ENCODE data around the gene PSMC3. TPM values are rescaled to one million over a fixed set of nuclear protein-coding genes. Genes with fewer than 3 reads are reported as not detected.

The PSMC3 gene
- total and polyA plus RNA-seq, 2 experiments from 2014 or later: 103 to 142 TPM

DNA sequence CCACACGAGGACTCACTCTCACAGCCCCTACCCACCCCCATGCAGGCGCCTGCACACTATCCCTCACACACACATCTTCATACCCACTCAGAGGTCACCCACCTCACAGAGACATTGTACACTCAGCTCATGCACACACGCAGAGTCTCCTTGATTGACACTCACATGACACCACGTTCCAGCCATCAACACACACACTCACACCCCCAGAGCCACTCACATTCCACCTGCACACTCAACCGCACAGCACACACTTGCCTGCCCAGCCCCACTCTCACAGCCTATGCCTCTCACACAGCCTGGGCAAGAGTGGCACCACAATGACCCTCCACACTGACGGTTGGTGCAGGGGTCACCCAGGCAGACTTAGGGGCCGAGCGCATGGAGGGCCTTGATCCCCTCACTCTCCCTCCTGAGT is 50.1 kb downstream of the PSMC3 start:
- Histone ChIP-seq H4K20me1 (ENCODE audit: insufficient read depth, poor library complexity, severe bottlenecking) (no peaks in the 10 kb centered on the region), H3K4me3 (no peak overlapping the region), H2AFZ (no peak overlapping the region), H3K27ac (no peak overlapping the region), H3K4me1 (ENCODE audit: insufficient read depth) (no peaks in the 10 kb centered on the region), H3K9me3 (ENCODE audit: low read depth) (no peaks in the 10 kb centered on the region), H3K4me2 (no peak overlapping the region), H3K27me3 (no peaks in the 10 kb centered on the region), H3K36me3 (replicated peaks; ENCODE audit: insufficient read depth, low read depth) (no peaks in the 10 kb centered on the region), H3K79me2 (no peaks in the 10 kb centered on the region), H3K9me2 (replicated peaks; ENCODE audit: insufficient read depth) (no peaks in the 10 kb centered on the region)
- no peak for DNase-seq (ENCODE audit: low spot score)
- 79% methylated on average over 5 of the region's 8 CpGs for WGBS (ENCODE audit: low lambda C conversion rate, missing lambda C conversion rate)
- TF ChIP-seq, protein P1, sequence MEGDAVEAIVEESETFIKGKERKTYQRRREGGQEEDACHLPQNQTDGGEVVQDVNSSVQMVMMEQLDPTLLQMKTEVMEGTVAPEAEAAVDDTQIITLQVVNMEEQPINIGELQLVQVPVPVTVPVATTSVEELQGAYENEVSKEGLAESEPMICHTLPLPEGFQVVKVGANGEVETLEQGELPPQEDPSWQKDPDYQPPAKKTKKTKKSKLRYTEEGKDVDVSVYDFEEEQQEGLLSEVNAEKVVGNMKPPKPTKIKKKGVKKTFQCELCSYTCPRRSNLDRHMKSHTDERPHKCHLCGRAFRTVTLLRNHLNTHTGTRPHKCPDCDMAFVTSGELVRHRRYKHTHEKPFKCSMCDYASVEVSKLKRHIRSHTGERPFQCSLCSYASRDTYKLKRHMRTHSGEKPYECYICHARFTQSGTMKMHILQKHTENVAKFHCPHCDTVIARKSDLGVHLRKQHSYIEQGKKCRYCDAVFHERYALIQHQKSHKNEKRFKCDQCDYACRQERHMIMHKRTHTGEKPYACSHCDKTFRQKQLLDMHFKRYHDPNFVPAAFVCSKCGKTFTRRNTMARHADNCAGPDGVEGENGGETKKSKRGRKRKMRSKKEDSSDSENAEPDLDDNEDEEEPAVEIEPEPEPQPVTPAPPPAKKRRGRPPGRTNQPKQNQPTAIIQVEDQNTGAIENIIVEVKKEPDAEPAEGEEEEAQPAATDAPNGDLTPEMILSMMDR (IDR thresholded peaks at IDR 0.05; ENCODE audit: poor library complexity): no peak
- TF ChIP-seq EZH2 (IDR thresholded peaks at IDR 0.05; ENCODE audit: borderline replicate concordance): no peak
- TF ChIP-seq EZH2phosphoT487 (IDR thresholded peaks at IDR 0.05; ENCODE audit: low read depth, severe bottlenecking, unreplicated experiment): no peak

DNA sequence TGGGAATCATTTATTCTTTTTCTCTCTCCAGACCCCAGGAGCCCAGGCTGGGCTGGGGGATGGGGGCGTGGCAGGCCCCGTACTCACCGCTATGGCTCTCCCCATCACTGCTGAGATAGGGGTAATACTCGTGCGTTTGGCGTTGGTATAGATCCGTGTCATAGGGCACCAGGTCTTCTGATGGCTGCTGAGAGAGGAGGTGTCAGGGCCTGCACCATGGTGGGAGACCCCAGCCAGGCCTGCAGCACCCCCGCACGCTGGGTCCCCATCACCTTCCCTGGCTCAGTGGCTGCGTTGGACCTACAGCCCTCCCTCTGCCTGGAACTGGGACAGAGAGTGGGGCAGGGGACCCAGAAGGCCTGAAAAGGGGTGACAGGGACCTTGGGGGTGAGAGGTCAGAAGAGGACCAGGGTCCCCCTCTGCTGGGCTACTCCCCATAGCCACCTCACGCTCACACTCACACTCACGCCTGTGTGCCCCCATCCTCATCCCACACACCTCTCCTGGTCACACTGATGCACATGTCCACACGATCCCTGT is 50.6 kb downstream of the PSMC3 start:
- H3K4me2 ChIP-seq: no peak overlapping the region
- H3K79me2 ChIP-seq: no peaks in the 10 kb centered on the region
- TF ChIP-seq EZH2phosphoT487 (IDR thresholded peaks at IDR 0.05; ENCODE audit: low read depth, severe bottlenecking, unreplicated experiment) (no peak), EZH2 (IDR thresholded peaks at IDR 0.05; ENCODE audit: borderline replicate concordance) (no peak)
- TF ChIP-seq, protein P1 (IDR thresholded peaks at IDR 0.05; ENCODE audit: poor library complexity): no peak
- no peak for DNase-seq (ENCODE audit: low spot score)
- no peaks in the 10 kb centered on the region for H3K27me3 ChIP-seq
- WGBS (ENCODE audit: low lambda C conversion rate, missing lambda C conversion rate): 95% methylated on average over 13 of the region's 13 CpGs
- no peak overlapping the region for H3K27ac ChIP-seq
- H3K9me3 ChIP-seq (ENCODE audit: low read depth): no peaks in the 10 kb centered on the region
- H2AFZ ChIP-seq: no peak overlapping the region
- H3K4me3 ChIP-seq: no peak overlapping the region
- no peaks in the 10 kb centered on the region for H3K4me1 ChIP-seq (ENCODE audit: insufficient read depth)
- no peaks in the 10 kb centered on the region for H3K9me2 ChIP-seq (replicated peaks; ENCODE audit: insufficient read depth)
- no peaks in the 10 kb centered on the region for H3K36me3 ChIP-seq (replicated peaks; ENCODE audit: insufficient read depth, low read depth)
- H4K20me1 ChIP-seq (ENCODE audit: insufficient read depth, poor library complexity, severe bottlenecking): no peaks in the 10 kb centered on the region

DNA sequence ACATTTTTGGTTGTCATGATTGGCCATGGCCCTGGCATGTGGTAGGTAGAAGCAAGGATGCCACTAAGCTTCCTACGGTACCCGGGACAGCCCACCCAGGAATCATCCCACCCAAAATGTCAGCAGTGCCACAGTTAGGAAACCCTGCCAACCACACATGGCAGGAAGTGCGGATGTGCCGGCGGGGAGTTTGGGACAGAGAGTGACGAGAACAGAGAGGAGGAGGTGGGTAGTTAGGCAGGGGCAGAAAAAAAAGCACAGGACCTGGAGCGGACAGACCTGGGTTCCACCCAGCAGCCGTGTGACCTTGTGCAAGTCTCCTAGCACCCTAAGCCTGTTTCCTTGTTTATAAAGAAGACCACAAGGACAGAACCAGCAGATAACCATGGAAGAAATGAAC is 51.2 kb downstream of the PSMC3 start:
- WGBS (ENCODE audit: low lambda C conversion rate, missing lambda C conversion rate): 98% methylated on average over 8 of the region's 8 CpGs
- Histone ChIP-seq H3K4me1 (ENCODE audit: insufficient read depth) (no peaks in the 10 kb centered on the region), H4K20me1 (ENCODE audit: insufficient read depth, poor library complexity, severe bottlenecking) (no peaks in the 10 kb centered on the region), H3K36me3 (replicated peaks; ENCODE audit: insufficient read depth, low read depth) (no peaks in the 10 kb centered on the region), H3K4me3 (no peak overlapping the region), H2AFZ (no peak overlapping the region), H3K27me3 (no peaks in the 10 kb centered on the region), H3K9me3 (ENCODE audit: low read depth) (no peaks in the 10 kb centered on the region), H3K27ac (no peak overlapping the region), H3K79me2 (no peaks in the 10 kb centered on the region), H3K4me2 (no peak overlapping the region), H3K9me2 (replicated peaks; ENCODE audit: insufficient read depth) (no peaks in the 10 kb centered on the region)
- DNase-seq (ENCODE audit: low spot score): no peak
- TF ChIP-seq EZH2 (IDR thresholded peaks at IDR 0.05; ENCODE audit: borderline replicate concordance) (no peak), EZH2phosphoT487 (IDR thresholded peaks at IDR 0.05; ENCODE audit: low read depth, severe bottlenecking, unreplicated experiment) (no peak)
- TF ChIP-seq, protein P1 (IDR thresholded peaks at IDR 0.05; ENCODE audit: poor library complexity): no peak

DNA sequence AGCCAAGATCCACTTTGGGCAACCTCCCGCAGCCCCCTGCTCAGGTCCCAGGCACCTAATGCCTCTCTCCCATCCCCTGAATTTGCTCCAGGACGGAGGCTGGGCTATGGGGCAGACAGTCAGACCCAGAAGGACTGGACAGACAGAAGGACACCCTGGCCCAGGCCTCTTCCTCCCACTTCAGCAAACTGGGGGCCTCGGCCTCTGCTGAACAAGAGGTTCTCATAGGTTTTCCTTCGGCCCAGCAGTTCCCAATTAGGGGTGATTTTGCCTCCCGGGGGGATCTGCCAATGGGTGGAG is 51.6 kb downstream of the PSMC3 start:
- Histone ChIP-seq H4K20me1 (ENCODE audit: insufficient read depth, poor library complexity, severe bottlenecking) (no peaks in the 10 kb centered on the region), H3K9me3 (ENCODE audit: low read depth) (no peaks in the 10 kb centered on the region), H3K27me3 (no peaks in the 10 kb centered on the region), H3K36me3 (replicated peaks; ENCODE audit: insufficient read depth, low read depth) (no peaks in the 10 kb centered on the region), H3K27ac (no peak overlapping the region), H3K4me1 (ENCODE audit: insufficient read depth) (no peaks in the 10 kb centered on the region), H2AFZ (no peak overlapping the region), H3K79me2 (no peaks in the 10 kb centered on the region), H3K9me2 (replicated peaks; ENCODE audit: insufficient read depth) (no peaks in the 10 kb centered on the region), H3K4me2 (no peak overlapping the region), H3K4me3 (no peak overlapping the region)
- 79% methylated on average over 5 of the region's 5 CpGs for WGBS (ENCODE audit: low lambda C conversion rate, missing lambda C conversion rate)
- DNase-seq (ENCODE audit: low spot score): no peak
- TF ChIP-seq, protein P1 (IDR thresholded peaks at IDR 0.05; ENCODE audit: poor library complexity): no peak
- no peak for TF ChIP-seq EZH2 (IDR thresholded peaks at IDR 0.05; ENCODE audit: borderline replicate concordance)
- TF ChIP-seq EZH2phosphoT487 (IDR thresholded peaks at IDR 0.05; ENCODE audit: low read depth, severe bottlenecking, unreplicated experiment): no peak
